Activated CD8-positive, alpha-beta memory T cell treated with anti-CD3 and anti-CD28 coated beads, Interleukin-2, amount 50 U/mL, for 4 hours (primary cell): Measurements from ENCODE around the gene CDC42SE2.
"Not testable (repeated sequence)": the region's sequence is repeated elsewhere in the genome, so short reads cannot be mapped to it uniquely, and the experiment has no call there.

Source experiments
- DNase-seq: peaks from one replicate; pipeline ENCODE4 v3.0.0-alpha.2; 2020

Gene CDC42SE2

GRCh38 chr5:131328536-131329285 lies 64.9 kb downstream of the CDC42SE2 start:
- DNase-seq, result no peak

- DNase-seq, result no peak
Measured at GRCh38 chr5:131329286-131329560, 65.4 kb downstream of the CDC42SE2 start.

DNA sequence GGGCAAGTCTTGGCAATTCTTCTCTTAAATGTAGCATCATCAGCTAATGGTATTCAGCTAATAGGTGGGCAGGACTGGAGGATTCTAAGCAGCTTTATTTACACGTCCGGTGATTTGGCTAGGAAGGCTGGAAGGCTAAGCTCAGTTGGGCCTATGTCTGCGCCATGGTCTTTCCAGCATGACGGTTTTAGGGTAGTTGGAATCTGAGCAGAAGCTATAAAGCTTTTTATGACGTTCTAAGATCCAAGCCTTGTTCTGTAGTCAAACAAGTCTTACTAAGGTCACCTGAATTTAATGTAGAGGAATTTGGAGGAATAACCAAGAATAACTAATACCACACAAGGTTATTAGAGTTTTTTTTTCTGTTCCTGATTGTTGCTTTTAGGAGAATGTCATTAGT lies 66.2 kb downstream of the CDC42SE2 start:
- no peak for DNase-seq

DNA sequence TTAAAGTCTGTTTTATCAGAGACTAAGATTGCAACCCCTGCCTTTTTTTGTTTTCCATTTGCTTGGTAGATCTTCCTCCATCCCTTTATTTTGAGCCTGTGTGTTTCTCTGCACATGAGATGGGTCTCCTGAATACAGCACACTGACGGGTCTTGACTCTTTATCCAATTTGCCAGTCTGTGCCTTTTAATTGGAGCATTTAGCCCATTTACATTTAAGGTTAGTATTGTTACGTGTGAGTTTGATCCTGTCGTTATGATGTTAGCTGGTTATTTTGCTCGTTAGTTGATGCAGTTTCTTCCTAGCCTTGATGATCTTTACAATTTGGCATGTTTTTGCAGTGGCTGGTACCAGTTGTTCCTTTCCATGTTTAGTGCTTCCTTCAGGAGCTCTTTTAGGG lies 71.9 kb downstream of the CDC42SE2 start:
- not testable (repeated sequence) for DNase-seq

DNA sequence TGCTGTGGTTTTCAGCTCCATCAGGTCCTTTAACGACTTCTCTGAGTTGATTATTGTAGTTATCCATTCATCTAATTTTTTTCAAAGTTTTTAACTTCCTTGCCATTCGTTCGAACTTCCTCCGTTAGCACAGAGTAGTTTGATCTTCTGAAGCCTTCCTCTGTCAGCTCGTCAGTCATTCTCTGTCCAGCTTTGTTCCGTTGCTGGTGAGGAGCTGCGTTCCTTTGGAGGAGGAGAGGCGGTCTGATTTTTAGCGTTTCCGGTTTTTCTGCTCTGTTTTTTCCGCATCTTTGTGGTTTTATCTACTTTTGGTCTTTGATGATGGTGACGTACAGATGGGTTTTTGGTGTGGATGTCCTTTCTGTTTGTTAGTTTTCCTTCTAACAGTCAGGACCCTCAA lies 72.9 kb downstream of the CDC42SE2 start:
- DNase-seq, result not testable (repeated sequence)

DNA sequence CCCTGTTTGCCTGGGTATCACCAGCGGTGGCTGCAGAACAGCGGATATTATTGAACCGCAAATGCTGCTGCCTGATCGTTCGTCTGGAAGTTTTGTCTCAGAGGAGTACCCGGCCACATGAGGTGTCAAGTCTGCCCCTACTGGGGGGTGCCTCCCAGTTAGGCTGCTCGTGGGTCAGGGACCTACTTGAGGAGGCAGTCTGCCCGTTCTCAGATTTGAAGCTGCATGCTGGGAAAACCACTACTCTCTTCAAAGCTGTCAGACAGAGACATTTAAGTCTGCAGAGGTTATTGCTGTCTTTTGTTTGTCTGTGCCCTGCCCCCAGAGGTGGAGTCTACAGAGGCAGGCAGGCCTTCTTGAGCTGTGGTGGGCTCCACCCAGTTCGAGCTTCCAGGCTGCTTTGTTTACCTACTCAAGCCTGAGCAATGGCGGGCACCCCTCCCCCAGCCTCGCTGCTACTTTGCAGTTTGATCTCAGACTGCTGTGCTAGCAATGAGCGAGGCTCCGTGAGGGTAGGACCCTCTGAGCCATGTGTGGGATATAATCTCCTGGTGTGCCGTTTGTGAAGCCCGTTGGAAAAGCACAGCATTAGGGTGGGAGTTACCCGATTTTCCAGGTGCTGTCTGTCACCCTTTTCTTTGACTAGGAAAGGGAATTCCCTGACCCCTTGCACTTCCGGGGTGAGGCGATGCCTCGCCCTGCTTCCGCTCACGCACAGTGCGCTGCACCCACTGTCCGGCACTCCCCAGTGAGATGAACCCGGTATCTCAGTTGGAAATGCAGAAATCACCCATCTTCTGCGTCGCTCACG lies 73.6 kb downstream of the CDC42SE2 start:
- not testable (repeated sequence) for DNase-seq

DNA sequence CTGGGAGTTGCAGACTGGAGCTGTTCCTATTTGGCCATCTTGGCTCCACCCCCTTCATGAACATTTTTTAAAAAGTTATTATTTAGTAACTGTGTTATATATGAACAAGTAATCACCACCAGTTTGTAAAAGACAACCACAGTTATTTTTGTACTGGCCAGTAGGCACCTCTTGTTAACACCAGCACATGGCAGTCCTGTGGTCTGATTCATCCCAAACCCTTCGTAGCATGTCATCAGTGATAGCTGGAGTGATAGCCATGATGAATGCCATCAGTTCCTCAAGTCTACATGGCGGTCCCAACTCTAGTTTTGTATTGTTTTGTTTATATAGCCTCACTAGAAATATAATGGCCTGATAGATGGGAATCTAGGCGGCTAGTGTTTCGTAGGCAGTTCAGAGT lies 74.2 kb downstream of the CDC42SE2 start:
- no peak for DNase-seq

DNA sequence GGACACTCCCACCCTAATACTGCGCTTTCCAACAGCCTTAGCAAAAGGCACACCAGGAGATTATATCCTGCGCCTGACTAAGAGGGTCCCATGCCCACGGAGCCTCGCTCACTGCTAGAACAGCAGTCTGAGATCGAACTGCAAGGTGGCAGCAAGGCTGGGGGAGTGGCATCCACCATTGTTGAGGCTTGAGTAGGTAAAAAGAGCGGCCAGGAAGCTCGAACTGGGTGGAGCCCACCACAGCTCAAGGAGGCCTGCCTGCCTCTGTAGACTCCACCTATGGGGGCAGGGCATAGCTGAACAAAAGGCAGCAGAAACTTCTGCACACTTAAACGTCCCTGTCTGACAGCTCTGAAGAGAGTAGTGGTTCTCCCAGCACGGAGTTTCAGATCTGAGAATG lies 80.4 kb downstream of the CDC42SE2 start:
- DNase-seq, result not testable (repeated sequence)

GRCh38 chr5:131346204-131346603 lies 82.4 kb downstream of the CDC42SE2 start:
- DNase-seq, result not testable (repeated sequence)

DNA sequence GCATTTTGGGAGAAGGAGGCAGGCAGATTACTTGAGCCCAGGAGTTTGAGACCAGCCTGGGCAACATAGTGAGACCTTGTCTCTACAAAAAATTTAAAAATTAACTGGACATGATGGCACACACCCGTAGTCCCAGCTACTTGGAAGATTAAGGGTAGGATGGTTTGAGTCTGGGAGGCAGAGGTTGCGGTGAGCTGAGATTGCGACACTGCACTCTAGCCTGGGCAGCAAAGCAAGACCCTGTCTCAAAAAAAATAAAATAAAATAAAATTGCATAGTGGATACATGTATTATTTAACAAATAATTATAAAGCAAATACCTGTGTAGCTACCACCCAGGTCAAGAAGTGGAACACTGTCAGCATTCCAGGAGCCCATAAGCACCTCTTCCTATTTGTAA lies 90.1 kb downstream of the CDC42SE2 start:
- DNase-seq, result no peak

- no peak for DNase-seq
Measured at GRCh38 chr5:131355971-131356528, 92.2 kb downstream of the CDC42SE2 start.

- DNase-seq, result no peak
Measured at GRCh38 chr5:131356619-131357018, 92.8 kb downstream of the CDC42SE2 start.

- DNase-seq, result no peak
Measured at GRCh38 chr5:131357739-131358561, 94.1 kb downstream of the CDC42SE2 start.

DNA sequence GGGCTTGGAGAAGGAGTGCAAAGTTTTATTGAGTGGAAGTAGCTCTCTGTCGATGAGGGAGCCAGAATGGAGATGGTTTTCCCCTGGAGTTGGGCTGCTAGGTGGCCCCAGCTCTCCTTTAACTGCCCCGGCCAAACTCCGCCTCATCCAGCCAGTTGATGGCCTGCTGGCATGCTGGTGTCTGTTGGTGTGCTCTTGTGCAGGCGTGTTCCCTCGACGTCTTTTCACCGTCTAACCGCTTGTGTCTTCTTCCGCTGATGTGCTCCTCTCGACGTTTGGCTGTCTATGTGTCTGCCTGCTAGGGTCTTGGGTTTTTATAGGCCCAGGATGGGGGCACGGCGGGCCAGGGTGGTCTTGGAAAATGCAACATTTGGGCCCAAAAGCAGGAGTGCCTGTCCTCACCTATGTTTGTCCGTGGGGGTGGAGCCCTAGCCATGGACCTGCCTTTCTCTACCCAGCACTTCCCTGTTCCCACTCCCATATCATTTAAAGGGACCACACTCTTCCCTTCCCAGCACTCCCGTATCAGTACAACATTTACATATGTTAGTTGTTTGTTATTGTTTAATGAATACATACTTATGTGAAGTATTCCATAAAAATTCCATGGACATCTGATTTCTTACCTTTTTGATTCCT lies 97.9 kb downstream of the CDC42SE2 start:
- DNase-seq, result no peak

DNA sequence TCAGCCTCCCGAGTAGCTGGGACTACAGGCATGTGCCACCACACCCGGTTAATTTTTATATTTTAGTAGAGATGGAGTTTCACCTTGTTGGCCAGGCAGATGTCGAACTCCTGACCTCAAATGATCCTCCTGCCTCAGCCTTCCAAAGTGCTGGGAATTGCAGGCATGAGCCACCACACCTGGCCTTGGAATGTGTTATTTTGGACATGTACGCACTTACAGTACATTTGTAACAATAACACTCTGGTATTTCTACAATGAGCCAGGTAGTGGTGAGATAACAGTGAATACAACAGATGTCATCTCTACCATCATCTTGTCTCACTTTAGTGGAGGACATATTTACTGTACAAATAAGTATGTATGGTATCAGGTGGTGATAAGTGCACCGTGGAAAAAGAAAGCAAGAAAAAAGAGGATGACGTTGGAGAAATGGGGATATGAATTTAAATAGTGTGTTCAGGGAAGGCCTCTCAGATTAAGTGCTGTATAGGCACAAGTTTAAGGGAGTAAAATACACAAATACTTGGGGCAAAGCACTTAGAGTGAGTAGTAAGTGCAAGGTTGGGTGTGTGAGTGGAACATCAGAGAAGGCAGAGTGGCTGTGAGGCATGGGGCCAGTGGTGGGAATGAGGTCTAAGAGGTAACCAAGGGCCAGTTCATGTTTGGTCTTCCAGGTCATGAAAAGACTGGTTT lies 100.1 kb downstream of the CDC42SE2 start:
- DNase-seq, result no peak

DNA sequence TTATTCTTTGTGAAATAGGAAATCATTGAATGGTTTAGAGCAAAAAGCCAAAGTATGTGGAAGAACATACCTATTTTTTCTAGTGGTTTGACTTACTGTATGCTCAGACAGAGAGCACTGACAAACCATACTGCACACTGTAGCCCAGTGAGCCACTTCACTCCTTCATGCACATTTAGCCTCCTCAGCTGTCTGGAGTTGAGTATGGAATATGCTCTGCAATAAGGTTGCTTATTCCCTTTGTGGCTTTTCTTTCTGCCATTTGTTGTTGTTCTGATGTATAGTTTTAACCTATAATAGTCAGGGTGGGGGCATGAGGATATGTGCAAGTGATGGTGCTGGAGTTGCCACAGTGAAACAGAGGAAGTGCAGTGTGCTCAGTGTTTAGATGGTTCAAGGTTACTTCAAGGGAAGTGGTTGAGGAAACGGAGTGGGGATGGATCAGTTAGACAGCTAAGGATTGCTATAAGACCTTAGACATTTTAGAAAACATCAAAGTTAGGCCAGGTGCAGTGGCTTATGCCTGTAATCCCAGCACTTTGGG lies 100.7 kb downstream of the CDC42SE2 start:
- no peak for DNase-seq

GRCh38 chr5:131366428-131366827 lies 102.6 kb downstream of the CDC42SE2 start:
- DNase-seq, result no peak

- DNase-seq, result no peak
Measured at GRCh38 chr5:131367219-131367860, 103.5 kb downstream of the CDC42SE2 start.

- DNase-seq, result no peak
Measured at GRCh38 chr5:131368866-131369265, 105.0 kb downstream of the CDC42SE2 start.

DNA sequence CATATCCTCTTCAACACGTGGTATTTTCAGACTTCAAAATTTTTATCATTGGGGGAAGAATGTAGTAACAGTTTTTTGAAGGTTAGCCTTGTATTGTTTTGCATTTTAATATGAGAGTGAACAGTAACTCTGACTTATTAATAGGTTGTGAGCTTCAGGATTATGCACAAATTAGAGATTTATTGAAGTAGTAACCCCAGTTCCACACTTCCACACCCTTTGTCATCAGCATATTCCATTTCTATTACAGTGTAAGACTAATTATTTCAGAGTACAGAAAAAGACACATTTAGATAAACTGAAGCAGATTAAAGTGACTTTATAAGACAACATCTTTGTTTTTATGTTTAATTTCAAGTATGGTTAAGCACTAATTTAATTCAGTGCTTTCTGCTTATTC lies 105.7 kb downstream of the CDC42SE2 start:
- no peak for DNase-seq

- DNase-seq, result no peak
Measured at GRCh38 chr5:131371835-131372234, 108.0 kb downstream of the CDC42SE2 start.
